Testis (tissue), 3 donors: Measurements from ENCODE around the gene TAS2R39. TPM values are rescaled to one million over a fixed set of nuclear protein-coding genes. Genes with fewer than 3 reads are reported as not detected.

Source experiments
- DNase-seq: peaks from one replicate; pipeline ENCODE4 v3.0.0-alpha.2; 2019
- H3K27ac ChIP-seq, 2 donors: fragments of 200-600 bp; sonication (generic); one replicate each; pipeline ENCODE4 v1.5.1; 2019
- H3K27me3 ChIP-seq: fragments of 200-600 bp; sonication (generic); one replicate; pipeline ENCODE4 v1.5.1; 2019
- H3K36me3 ChIP-seq: fragments of 200-600 bp; sonication (generic); one replicate; pipeline ENCODE4 v1.5.1; 2017; ENCODE audit warnings: low read depth; ENCODE audit errors: missing control alignments
- H3K4me1 ChIP-seq: fragments of 200-600 bp; sonication (generic); one replicate; pipeline ENCODE4 v1.5.1; 2019
- H3K4me3 ChIP-seq, 2 donors: fragments of 200-600 bp; sonication (generic); one replicate each; pipeline ENCODE4 v1.5.1; 2017 to 2019
- H3K9me3 ChIP-seq: fragments of 200-600 bp; sonication (generic); one replicate; pipeline ENCODE4 v1.5.1; 2017
- CTCF ChIP-seq, 3 experiments: fragments of 450-650 bp in 2 of 3; fragments of 200-600 bp in 1 of 3; sonication (generic) in 1 of 3; IDR thresholded peaks; one replicate each; pipeline ENCODE4 v1.5.1; 2016 to 2019; ENCODE audit warnings: antibody characterized with exemption in 3 of 3, mild to moderate bottlenecking in 2 of 3, moderate library complexity in 1 of 3
- POLR2A ChIP-seq: fragments of 450-650 bp; IDR thresholded peaks from one replicate; pipeline ENCODE4 v1.6.1; 2017; ENCODE audit warnings: antibody characterized with exemption, mild to moderate bottlenecking, moderate library complexity
- WGBS, 2 donors: methylation state at CpG; one replicate each; pipeline ENCODE4 v1.1.5; 2018; 5-methylcytosine and 5-hydroxymethylcytosine counted together
- intact Hi-C: fragments of 100-400 bp; cut with DNase I; formaldehyde crosslinking; loops from one replicate; pipeline ENCODE4 v1.15.1; 2023; ENCODE audit warnings: low total_unique reads
- polyA plus RNA-seq: library from polyadenylated mRNA; stranded (reverse); fragments of 350-450 nt; fragmentation: Illumina TruSeq; extraction: RNeasy Lipid Tissue Mini Kit (QIAGEN cat#74804); gene quantifications from one replicate; pipeline ENCODE4 v1.2.3, GENCODE V29; 2014; ENCODE audit warnings: low read depth, low replicate concordance; ENCODE audit not compliant: insufficient read depth
- total RNA-seq, 2 donors: library from RNA; depleted of rRNA; stranded (reverse); fragments of >200 nt; gene quantifications; one replicate each; pipeline ENCODE4 v1.2.3, GENCODE V29; 2016

Gene TAS2R39
- total and polyA plus RNA-seq, 3 donors from 2014 or later, result not detected

GRCh38 chr7:143181349-143181748 is 1.9 kb upstream of the TAS2R39 start:
- Histone ChIP-seq H3K36me3 (no peaks in the 10 kb centered on the region), H3K4me1 (no peaks in the 10 kb centered on the region), H3K27me3 (no peaks in the 10 kb centered on the region), H3K4me3 (no peak overlapping the region), H3K9me3 (no peaks in the 10 kb centered on the region), H3K27ac (no peak overlapping the region)
- DNase-seq, result no peak
- WGBS, 2 donors, result 82 to 85% methylated on average over 2 of the region's 2 CpGs
- TF ChIP-seq CTCF (IDR thresholded peaks at IDR 0.05), result no peak
- TF ChIP-seq POLR2A, result no peak
- intact Hi-C loops, result no loop called here

GRCh38 chr7:143185551-143185950 is 2.3 kb downstream of the TAS2R39 start:
- Histone ChIP-seq H3K27ac (no peak overlapping the region), H3K4me3 (no peak overlapping the region), H3K27me3 (no peaks in the 10 kb centered on the region), H3K4me1 (no peaks in the 10 kb centered on the region), H3K36me3 (no peaks in the 10 kb centered on the region), H3K9me3 (no peaks in the 10 kb centered on the region)
- no peak for DNase-seq
- intact Hi-C loops, result no loop called here
- TF ChIP-seq POLR2A (no peak), CTCF (IDR thresholded peaks at IDR 0.05) (no peak)
- WGBS, 2 donors, result 81 to 89% methylated on average over 1 of the region's 1 CpG

GRCh38 chr7:143188994-143189393 is 5.8 kb downstream of the TAS2R39 start:
- H3K4me3 ChIP-seq, result no peak overlapping the region
- H3K27ac ChIP-seq, result no peak overlapping the region
- no peaks in the 10 kb centered on the region for H3K4me1 ChIP-seq
- no peaks in the 10 kb centered on the region for H3K9me3 ChIP-seq
- no peaks in the 10 kb centered on the region for H3K27me3 ChIP-seq
- TF ChIP-seq CTCF (IDR thresholded peaks at IDR 0.05) (no peak), POLR2A (no peak)
- H3K36me3 ChIP-seq, result no peaks in the 10 kb centered on the region
- 62 to 63% methylated on average over 6 of the region's 6 CpGs for WGBS, 2 donors
- intact Hi-C loops, result no loop called here
- DNase-seq, result no peak

- 88 to 94% methylated on average over 2 of the region's 2 CpGs for WGBS, 2 donors
- DNase-seq, result no peak
- intact Hi-C loops, result no loop called here
Observed at GRCh38 chr7:143193880-143194279, 10.7 kb downstream of the TAS2R39 start.

More at GRCh38 chr7:143193880-143194279, 10.7 kb downstream of the TAS2R39 start:
- no peak overlapping the region for H3K4me3 ChIP-seq
- H3K4me1 ChIP-seq, result no peaks in the 10 kb centered on the region
- H3K9me3 ChIP-seq, result no peaks in the 10 kb centered on the region
- TF ChIP-seq CTCF (IDR thresholded peaks at IDR 0.05) (no peak), POLR2A (no peak)
- H3K27me3 ChIP-seq, result no peaks in the 10 kb centered on the region
- no peak overlapping the region for H3K27ac ChIP-seq
- H3K36me3 ChIP-seq, result no peaks in the 10 kb centered on the region
